ENCODE results near the gene HPSE2.

The HPSE2 gene

DNA sequence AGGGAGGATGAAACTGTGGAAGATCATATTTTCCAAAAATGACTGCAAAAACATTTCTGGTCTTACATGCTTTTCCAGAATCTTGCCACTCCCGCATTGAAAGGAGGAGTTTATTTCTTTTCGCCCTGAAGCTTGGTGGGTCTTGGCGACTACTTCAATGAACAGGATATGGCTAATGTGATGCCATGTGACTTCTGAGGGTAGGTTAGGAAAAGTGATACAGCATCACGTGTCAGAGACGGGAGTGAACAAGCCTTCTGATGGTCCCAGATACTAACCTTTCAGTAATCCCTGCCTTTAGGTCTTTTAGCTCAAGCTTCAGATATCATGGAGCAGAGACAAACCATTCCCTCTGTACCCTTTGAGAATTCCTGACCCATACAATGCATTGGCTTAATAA, 596.7 kb downstream of the HPSE2 start:
- Histone ChIP-seq H3K9me3 (ENCODE audit: control extremely low read depth in 1 of 5, control insufficient read depth in 4 of 5, insufficient read depth in 2 of 5, low read depth in 1 of 5, low read length in 4 of 5) (no peaks in the 10 kb centered on the region), H3K27ac (ENCODE audit: insufficient read depth in 1 of 2, low read depth in 1 of 2, low read length in 2 of 2, poor library complexity in 1 of 2, severe bottlenecking in 2 of 2) (no peak overlapping the region), H3K4me1 (ENCODE audit: control extremely low read depth in 1 of 4, control insufficient read depth in 4 of 4, insufficient read depth in 4 of 4, low read length in 3 of 4) (no peaks in the 10 kb centered on the region), H3K4me3 (ENCODE audit: control insufficient read depth in 1 of 7, extremely low read depth in 1 of 7, insufficient read depth in 4 of 7, low read depth in 2 of 7, low read length in 6 of 7) (no peak overlapping the region), H3K36me3 (ENCODE audit: control insufficient read depth in 4 of 4, insufficient read depth in 4 of 4, low read length in 3 of 4) (no peaks in the 10 kb centered on the region), H3K27me3 (replicated peaks in 2 of 5; ENCODE audit: control insufficient read depth in 4 of 5, insufficient read depth in 5 of 5, low read length in 4 of 5) (peaks cover 0 to 2% (median 0%) of the 10 kb centered on the region in 5 experiments)
- DNase-seq = no peak
- CTCF ChIA-PET = no interaction called here
- WGBS (ENCODE audit: insufficient coverage) = 96% methylated on average over 3 of the region's 5 CpGs
- POLR2A ChIA-PET = no interaction called here

- no peaks in the 10 kb centered on the region for H3K4me1 ChIP-seq (ENCODE audit: control extremely low read depth in 1 of 4, control insufficient read depth in 4 of 4, insufficient read depth in 4 of 4, low read length in 3 of 4)
- no peaks in the 10 kb centered on the region for H3K9me3 ChIP-seq (ENCODE audit: control extremely low read depth in 1 of 5, control insufficient read depth in 4 of 5, insufficient read depth in 2 of 5, low read depth in 1 of 5, low read length in 4 of 5)
- no peak overlapping the region for H3K27ac ChIP-seq (ENCODE audit: insufficient read depth in 1 of 2, low read depth in 1 of 2, low read length in 2 of 2, poor library complexity in 1 of 2, severe bottlenecking in 2 of 2)
- no peaks in the 10 kb centered on the region for H3K36me3 ChIP-seq (ENCODE audit: control insufficient read depth in 4 of 4, insufficient read depth in 4 of 4, low read length in 3 of 4)
- H3K27me3 ChIP-seq (replicated peaks in 2 of 5; ENCODE audit: control insufficient read depth in 4 of 5, insufficient read depth in 5 of 5, low read length in 4 of 5) = peaks cover 0 to 2% (median 0%) of the 10 kb centered on the region in 5 experiments
- ChIA-PET CTCF (no interaction called here), POLR2A (no interaction called here)
- no peak for DNase-seq
- no peak overlapping the region for H3K4me3 ChIP-seq (ENCODE audit: control insufficient read depth in 1 of 7, extremely low read depth in 1 of 7, insufficient read depth in 4 of 7, low read depth in 2 of 7, low read length in 6 of 7)
These were observed 598.7 kb downstream of the HPSE2 start for GRCh38 chr10:98636921-98637329.

DNA sequence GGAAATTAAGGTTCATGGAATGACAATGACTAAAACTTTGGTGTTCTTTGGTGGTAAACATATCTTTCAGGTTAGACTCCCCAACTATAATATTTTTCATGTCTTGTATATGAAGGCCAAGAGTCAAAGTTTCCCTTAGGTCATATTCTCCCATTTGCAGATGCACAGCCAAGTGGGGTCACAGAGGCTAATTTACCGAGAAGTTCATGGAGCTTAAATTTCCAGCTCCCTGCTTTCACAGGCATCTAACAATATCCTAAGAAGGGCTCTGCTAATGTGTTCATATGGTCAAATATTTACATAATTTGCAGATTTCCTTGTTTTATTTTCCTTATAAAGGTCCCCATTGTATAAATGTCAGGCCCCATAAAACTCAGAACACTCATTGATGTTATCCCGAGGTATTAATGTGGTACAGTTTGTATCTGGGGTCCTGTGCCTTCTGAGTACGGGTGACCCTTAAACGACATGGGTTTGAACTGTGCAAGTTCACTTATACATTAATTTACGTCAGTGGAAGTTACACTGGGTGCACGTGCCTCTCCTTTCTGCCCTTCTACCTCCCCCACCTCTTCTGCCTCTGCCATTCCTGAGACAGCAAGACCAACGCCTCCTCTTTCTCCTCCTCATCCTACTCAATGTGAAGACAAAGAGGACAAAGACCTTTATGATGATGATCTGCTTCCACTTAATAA, 603.0 kb downstream of the HPSE2 start:
- 100% methylated on average over 1 of the region's 7 CpGs for WGBS (ENCODE audit: insufficient coverage)
- no peaks in the 10 kb centered on the region for H3K4me1 ChIP-seq (ENCODE audit: control extremely low read depth in 1 of 4, control insufficient read depth in 4 of 4, insufficient read depth in 4 of 4, low read length in 3 of 4)
- H3K9me3 ChIP-seq (ENCODE audit: control extremely low read depth in 1 of 5, control insufficient read depth in 4 of 5, insufficient read depth in 2 of 5, low read depth in 1 of 5, low read length in 4 of 5) = no peaks in the 10 kb centered on the region
- H3K27me3 ChIP-seq (replicated peaks in 2 of 5; ENCODE audit: control insufficient read depth in 4 of 5, insufficient read depth in 5 of 5, low read length in 4 of 5) = peaks cover 0 to 5% (median 0%) of the 10 kb centered on the region in 5 experiments
- no peaks in the 10 kb centered on the region for H3K36me3 ChIP-seq (ENCODE audit: control insufficient read depth in 4 of 4, insufficient read depth in 4 of 4, low read length in 3 of 4)
- ChIA-PET POLR2A (no interaction called here), CTCF (no interaction called here)
- no peak for DNase-seq
- no peak overlapping the region for H3K4me3 ChIP-seq (ENCODE audit: control insufficient read depth in 1 of 7, extremely low read depth in 1 of 7, insufficient read depth in 4 of 7, low read depth in 2 of 7, low read length in 6 of 7)
- no peak overlapping the region for H3K27ac ChIP-seq (ENCODE audit: insufficient read depth in 1 of 2, low read depth in 1 of 2, low read length in 2 of 2, poor library complexity in 1 of 2, severe bottlenecking in 2 of 2)

- no peaks in the 10 kb centered on the region for H3K9me3 ChIP-seq (ENCODE audit: control extremely low read depth in 1 of 5, control insufficient read depth in 4 of 5, insufficient read depth in 2 of 5, low read depth in 1 of 5, low read length in 4 of 5)
- no peak overlapping the region for H3K27ac ChIP-seq (ENCODE audit: insufficient read depth in 1 of 2, low read depth in 1 of 2, low read length in 2 of 2, poor library complexity in 1 of 2, severe bottlenecking in 2 of 2)
- POLR2A ChIA-PET = no interaction called here
- 100% methylated on average over 1 of the region's 1 CpG for whole genome bisulfite sequencing (ENCODE audit: insufficient coverage)
- no peak overlapping the region for H3K4me3 ChIP-seq (ENCODE audit: control insufficient read depth in 1 of 7, extremely low read depth in 1 of 7, insufficient read depth in 4 of 7, low read depth in 2 of 7, low read length in 6 of 7)
- CTCF ChIA-PET = interaction anchor here (1.1 kb wide), 1 partner anchor 10 kb away, joined by 3 read pairs; no protein-coding TSS in a partner anchor
- H3K36me3 ChIP-seq (ENCODE audit: control insufficient read depth in 4 of 4, insufficient read depth in 4 of 4, low read length in 3 of 4) = no peaks in the 10 kb centered on the region
- no peak for DNase-seq
- peaks cover 0 to 3% (median 0%) of the 10 kb centered on the region in 5 experiments for H3K27me3 ChIP-seq (replicated peaks in 2 of 5; ENCODE audit: control insufficient read depth in 4 of 5, insufficient read depth in 5 of 5, low read length in 4 of 5)
- peaks cover 0 to 3% (median 0%) of the 10 kb centered on the region in 4 experiments for H3K4me1 ChIP-seq (ENCODE audit: control extremely low read depth in 1 of 4, control insufficient read depth in 4 of 4, insufficient read depth in 4 of 4, low read length in 3 of 4)
These were observed 607.4 kb downstream of the HPSE2 start for GRCh38 chr10:98628206-98628605.

GRCh38 chr10:98627711-98628110, 607.9 kb downstream of the HPSE2 start:
- Histone ChIP-seq H3K27ac (ENCODE audit: insufficient read depth in 1 of 2, low read depth in 1 of 2, low read length in 2 of 2, poor library complexity in 1 of 2, severe bottlenecking in 2 of 2) (no peak overlapping the region), H3K27me3 (replicated peaks in 2 of 5; ENCODE audit: control insufficient read depth in 4 of 5, insufficient read depth in 5 of 5, low read length in 4 of 5) (peaks cover 0 to 3% (median 0%) of the 10 kb centered on the region in 5 experiments), H3K9me3 (ENCODE audit: control extremely low read depth in 1 of 5, control insufficient read depth in 4 of 5, insufficient read depth in 2 of 5, low read depth in 1 of 5, low read length in 4 of 5) (no peaks in the 10 kb centered on the region), H3K4me1 (ENCODE audit: control extremely low read depth in 1 of 4, control insufficient read depth in 4 of 4, insufficient read depth in 4 of 4, low read length in 3 of 4) (peaks cover 0 to 6% (median 0%) of the 10 kb centered on the region in 4 experiments), H3K4me3 (ENCODE audit: control insufficient read depth in 1 of 7, extremely low read depth in 1 of 7, insufficient read depth in 4 of 7, low read depth in 2 of 7, low read length in 6 of 7) (no peak overlapping the region), H3K36me3 (ENCODE audit: control insufficient read depth in 4 of 4, insufficient read depth in 4 of 4, low read length in 3 of 4) (no peaks in the 10 kb centered on the region)
- no CpG with 5 or more reads among the region's 1 CpG for WGBS (ENCODE audit: insufficient coverage)
- POLR2A ChIA-PET = interaction anchor here (0.6 kb wide), 1 partner anchor 915 kb away, joined by 3 read pairs; no protein-coding TSS in a partner anchor
- CTCF ChIA-PET = no interaction called here
- DNase-seq = no peak

DNA sequence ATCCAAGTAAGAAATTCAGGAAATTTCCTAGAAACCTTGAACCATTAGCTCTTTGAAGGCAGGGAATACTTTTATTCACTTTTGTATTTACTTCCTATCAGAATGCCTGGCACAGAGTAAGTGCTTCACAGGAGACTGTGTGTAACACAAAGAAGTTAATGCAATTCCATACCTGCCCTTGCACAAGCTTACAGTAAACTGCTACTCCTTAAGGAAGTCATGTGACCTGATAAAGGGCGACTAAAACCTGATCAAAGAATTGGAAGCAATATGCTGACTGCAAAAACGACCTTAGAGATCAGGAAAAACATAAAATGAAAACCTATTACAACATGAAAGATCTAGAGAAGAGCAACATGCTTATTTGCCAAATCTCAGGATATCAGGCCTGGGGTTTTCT, 610.7 kb downstream of the HPSE2 start:
- no peak overlapping the region for H3K4me3 ChIP-seq (ENCODE audit: control insufficient read depth in 1 of 7, extremely low read depth in 1 of 7, insufficient read depth in 4 of 7, low read depth in 2 of 7, low read length in 6 of 7)
- H3K27ac ChIP-seq (ENCODE audit: insufficient read depth in 1 of 2, low read depth in 1 of 2, low read length in 2 of 2, poor library complexity in 1 of 2, severe bottlenecking in 2 of 2) = no peak overlapping the region
- H3K9me3 ChIP-seq (ENCODE audit: control extremely low read depth in 1 of 5, control insufficient read depth in 4 of 5, insufficient read depth in 2 of 5, low read depth in 1 of 5, low read length in 4 of 5) = no peaks in the 10 kb centered on the region
- POLR2A ChIA-PET = no interaction called here
- H3K27me3 ChIP-seq (replicated peaks in 2 of 5; ENCODE audit: control insufficient read depth in 4 of 5, insufficient read depth in 5 of 5, low read length in 4 of 5) = no peaks in the 10 kb centered on the region
- WGBS (ENCODE audit: insufficient coverage) = 90% methylated on average over 2 of the region's 2 CpGs
- no peak for DNase-seq
- peaks cover 0 to 6% (median under 1%) of the 10 kb centered on the region in 4 experiments for H3K4me1 ChIP-seq (ENCODE audit: control extremely low read depth in 1 of 4, control insufficient read depth in 4 of 4, insufficient read depth in 4 of 4, low read length in 3 of 4)
- no peaks in the 10 kb centered on the region for H3K36me3 ChIP-seq (ENCODE audit: control insufficient read depth in 4 of 4, insufficient read depth in 4 of 4, low read length in 3 of 4)
- CTCF ChIA-PET = no interaction called here

GRCh38 chr10:98623176-98623575, 612.5 kb downstream of the HPSE2 start:
- H3K36me3 ChIP-seq (ENCODE audit: control insufficient read depth in 4 of 4, insufficient read depth in 4 of 4, low read length in 3 of 4) = no peaks in the 10 kb centered on the region
- no CpG with 5 or more reads among the region's 3 CpGs for WGBS (ENCODE audit: insufficient coverage)
- ChIA-PET POLR2A (no interaction called here), CTCF (no interaction called here)
- no peak overlapping the region for H3K27ac ChIP-seq (ENCODE audit: insufficient read depth in 1 of 2, low read depth in 1 of 2, low read length in 2 of 2, poor library complexity in 1 of 2, severe bottlenecking in 2 of 2)
- H3K4me3 ChIP-seq (ENCODE audit: control insufficient read depth in 1 of 7, extremely low read depth in 1 of 7, insufficient read depth in 4 of 7, low read depth in 2 of 7, low read length in 6 of 7) = no peak overlapping the region
- H3K27me3 ChIP-seq (replicated peaks in 2 of 5; ENCODE audit: control insufficient read depth in 4 of 5, insufficient read depth in 5 of 5, low read length in 4 of 5) = no peaks in the 10 kb centered on the region
- H3K4me1 ChIP-seq (ENCODE audit: control extremely low read depth in 1 of 4, control insufficient read depth in 4 of 4, insufficient read depth in 4 of 4, low read length in 3 of 4) = peaks cover 0 to 17% (median 9%) of the 10 kb centered on the region in 4 experiments
- H3K9me3 ChIP-seq (ENCODE audit: control extremely low read depth in 1 of 5, control insufficient read depth in 4 of 5, insufficient read depth in 2 of 5, low read depth in 1 of 5, low read length in 4 of 5) = no peaks in the 10 kb centered on the region
- peak in 2 of 3 donors; percentile 14 to 39 for DNase-seq
